ENCODE results near the gene FKBP9. TPM values are rescaled to one million over a fixed set of nuclear protein-coding genes. Genes with fewer than 3 reads are reported as not detected.
"Not testable (repeated sequence)": the region's sequence is repeated elsewhere in the genome, so short reads cannot be mapped to it uniquely, and the experiment has no call there.

FKBP9 gene
- total RNA-seq, 1 donor from 2014 or later = 32.8 TPM

DNA sequence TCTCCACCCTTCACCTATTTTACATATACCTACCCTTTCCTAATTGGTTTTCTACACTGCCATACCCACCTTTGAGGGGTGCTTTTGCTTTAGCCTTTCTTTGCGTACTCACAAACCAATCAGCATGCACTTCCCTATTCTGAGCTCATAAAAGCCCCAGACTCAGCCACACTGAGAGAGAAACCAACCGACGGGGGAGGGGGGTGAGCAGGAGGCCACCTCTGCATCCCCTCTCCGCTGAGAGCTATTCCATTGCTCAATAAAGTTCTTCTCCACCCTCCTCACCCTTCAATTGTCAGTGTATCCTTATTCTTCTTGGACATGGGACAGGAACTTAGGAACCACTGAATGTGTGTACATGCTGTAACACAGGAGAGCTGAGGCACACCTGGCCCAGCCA lies 9.0 kb upstream of the FKBP9 start:
- ATAC-seq (no peak), DNase-seq (ENCODE audit: low spot score) (no peak)

DNA sequence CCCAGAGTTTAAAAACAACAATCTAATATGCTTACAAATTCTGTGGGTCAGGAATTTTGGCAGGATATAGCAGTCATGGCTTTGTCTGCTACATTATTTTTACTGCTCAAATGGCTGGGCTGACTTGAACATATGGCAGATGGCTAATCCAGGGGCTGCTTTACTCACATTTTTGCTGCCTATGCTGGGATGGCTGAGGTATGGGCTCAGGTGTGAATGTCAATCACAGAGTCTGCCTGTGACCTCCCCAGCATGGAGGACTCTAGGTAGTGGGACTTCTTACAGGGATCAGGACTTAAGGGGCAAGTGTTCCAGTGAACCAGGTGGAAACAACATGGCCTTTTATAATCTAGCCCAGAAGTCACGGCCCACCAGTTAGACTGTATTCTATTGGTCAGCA lies 4.4 kb upstream of the FKBP9 start:
- DNase-seq (ENCODE audit: low spot score) (no peak), ATAC-seq (no peak)

DNA sequence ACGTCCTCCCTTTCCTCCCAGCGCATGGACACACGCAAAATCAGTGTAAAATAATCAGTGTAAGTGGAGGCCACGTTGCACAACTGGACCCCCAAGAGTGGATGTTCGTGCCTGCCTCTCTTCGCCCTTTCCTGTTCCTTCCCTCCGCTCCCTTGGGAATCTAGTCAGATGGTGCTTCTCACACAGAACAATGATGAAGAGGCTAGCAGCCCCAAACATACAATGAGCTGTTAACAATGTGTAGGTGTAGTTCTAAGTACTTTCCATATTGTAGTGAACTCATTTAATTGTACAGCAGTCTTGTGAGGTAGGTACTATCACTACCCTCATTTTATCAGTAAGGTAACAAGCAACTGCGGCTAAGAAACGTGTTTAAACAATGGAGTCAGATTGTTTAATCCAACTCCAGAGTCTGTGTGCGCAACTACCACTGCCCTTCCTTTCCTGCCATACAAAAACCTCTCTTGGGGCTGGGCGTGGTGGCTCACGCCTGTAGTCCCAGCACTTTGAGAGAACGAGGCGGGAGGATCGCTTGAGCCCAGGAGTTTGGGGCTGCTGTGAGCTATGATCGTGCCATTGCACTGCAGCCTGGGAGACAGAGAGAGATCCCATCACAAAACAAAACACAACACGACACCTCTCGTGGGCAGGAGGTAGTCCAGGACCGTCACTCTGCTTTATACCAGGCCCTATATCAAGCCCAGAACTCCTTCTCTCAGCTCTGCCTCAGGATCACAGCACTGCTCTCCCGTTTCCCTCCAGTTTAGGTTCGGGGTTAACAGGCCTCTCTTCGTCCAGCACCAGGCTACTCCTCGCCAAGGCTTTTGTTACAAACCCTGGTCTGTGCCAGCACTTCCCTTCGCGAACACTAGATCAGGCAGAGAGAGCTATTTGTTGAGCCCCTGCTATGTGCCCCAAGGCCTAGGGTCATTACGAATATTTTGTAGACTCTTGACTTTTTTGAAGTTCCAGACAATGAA lies 1.1 kb downstream of the FKBP9 start:
- DNase-seq (ENCODE audit: low spot score) (no peak), ATAC-seq (peak; percentile 0)

DNA sequence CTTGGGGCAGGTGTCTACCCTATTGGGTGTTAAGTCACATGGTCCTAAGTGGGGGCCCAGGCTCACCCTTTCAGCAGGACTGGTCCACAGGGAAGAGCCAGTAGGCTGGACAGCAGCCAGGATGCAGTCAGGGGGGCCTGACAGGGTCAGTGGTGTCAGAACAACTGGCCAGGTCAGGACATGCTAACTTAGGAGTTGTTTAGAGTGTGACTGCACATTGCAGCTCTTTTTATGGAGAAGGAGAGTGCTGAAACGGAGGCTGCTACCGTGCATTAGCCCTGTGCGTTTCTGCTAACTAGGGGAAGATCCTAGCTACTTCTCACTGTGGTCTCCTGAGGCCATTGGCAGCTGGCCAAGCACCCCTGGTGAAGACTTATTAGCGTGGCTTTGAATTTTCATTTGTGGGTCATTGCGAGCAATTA lies 6.7 kb downstream of the FKBP9 start:
- ATAC-seq; DNase-seq (ENCODE audit: low spot score): not testable (repeated sequence)

DNA sequence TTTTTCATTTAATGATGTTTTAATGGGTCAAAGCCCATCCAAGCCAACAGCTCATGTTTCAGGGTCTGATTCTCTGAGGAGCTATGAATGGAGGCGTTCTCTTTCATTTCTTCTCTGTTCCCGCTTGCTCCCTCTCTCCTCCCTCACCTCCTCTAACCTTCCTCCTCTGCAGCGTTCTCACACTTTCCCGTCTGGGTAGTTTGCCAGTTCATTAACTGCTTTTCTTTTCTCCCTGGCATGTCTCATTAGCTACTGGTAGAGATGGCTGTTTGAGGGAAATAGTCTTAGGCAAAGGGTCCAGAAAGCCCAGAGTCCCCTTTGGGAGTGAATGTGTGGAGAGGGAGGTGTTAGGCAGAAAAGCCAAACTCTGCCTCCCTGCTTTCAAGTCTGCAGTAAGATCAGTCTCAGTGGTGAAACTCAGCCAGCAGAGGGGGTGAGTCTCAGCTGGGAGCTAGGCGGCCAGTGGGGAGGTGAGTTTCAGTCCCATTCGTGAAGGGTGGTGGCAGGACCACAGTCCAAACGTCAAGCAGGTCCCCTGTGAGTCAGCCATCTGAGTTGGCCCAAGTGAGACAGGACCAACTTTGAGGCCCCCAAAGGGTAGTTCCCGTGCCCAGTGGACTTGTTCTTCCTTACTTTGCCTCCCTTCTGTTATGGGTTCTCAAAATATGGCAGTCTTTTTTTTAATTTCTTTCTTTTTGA lies 7.4 kb downstream of the FKBP9 start:
- ATAC-seq = peak; percentile 98
- DNase-seq (ENCODE audit: low spot score) = not testable (repeated sequence)

DNA sequence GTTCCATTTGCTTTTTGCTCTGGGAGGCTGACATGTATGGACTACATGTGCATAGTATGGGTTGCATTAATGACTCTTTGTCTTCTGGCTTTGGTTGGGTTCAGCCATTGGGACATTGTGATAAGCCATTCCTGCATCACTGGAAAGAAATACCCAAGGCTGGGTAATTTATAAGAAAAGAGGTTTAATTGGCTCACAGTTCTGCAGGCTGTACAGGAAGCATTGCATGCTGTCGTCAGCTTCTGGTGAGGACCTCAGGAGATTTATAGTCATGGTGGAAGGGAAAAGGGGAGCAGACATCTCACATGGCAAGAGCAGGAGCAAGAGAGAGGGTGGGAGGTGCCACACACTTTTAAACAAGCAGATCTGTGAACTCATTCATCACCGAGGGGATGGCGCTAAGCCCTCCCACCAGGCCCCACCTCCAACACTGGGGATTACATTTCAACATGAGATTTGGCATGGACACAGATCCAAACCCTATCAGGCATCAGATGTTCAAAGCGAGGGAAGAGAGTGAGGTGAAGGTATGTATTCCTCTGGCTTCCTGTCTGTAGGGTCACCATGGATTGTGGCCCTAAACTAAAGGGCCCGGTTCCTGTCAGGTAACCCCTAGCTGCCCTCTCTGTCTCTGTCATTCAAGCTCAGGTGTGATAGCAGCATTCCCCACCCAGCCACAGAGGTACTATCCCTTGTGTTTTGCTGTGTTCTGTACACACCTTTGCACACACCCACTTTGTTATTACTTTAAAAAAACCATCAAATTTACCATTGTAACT lies 9.4 kb downstream of the FKBP9 start:
- ATAC-seq; DNase-seq (ENCODE audit: low spot score): not testable (repeated sequence)

DNA sequence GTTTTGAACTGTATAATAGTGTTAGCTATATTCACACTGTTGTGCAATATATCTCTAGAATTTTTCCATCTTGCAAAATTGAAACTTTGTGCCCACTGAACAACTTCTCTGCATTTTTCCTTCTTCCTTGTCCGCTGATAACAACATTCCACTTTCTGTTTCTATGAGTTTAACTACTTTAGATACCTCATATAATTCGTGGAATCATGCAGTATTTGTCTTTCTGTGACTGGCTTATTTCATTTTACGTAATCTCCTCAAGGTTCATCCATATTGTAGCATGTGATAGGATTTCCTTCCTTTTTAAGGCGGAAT lies 10.0 kb downstream of the FKBP9 start:
- ATAC-seq = not testable (repeated sequence)

DNA sequence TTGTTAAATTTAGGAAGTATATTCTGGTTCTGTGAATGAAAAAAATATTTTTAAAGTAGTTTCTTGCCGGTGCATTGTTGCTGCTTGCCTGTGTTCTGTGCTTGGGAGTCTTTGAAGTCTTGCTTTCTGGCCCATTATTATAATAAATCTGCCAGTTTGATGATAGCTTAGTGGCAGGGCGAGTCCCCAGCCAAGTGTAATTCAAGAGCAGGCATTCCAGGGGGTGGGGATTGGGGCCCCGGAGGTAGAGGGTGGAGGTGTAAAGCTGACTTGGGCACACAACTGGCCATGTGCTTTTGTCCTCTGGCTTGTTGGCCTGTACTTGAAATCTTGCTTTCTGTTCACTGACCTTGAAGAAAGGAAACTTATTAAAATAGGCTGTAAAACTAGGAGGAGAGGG lies 14.7 kb downstream of the FKBP9 start:
- DNase-seq (ENCODE audit: low spot score); ATAC-seq: not testable (repeated sequence)

More for the DNA sequence above, 10.0 kb downstream of the FKBP9 start:
- not testable (repeated sequence) for DNase-seq (ENCODE audit: low spot score)

DNA sequence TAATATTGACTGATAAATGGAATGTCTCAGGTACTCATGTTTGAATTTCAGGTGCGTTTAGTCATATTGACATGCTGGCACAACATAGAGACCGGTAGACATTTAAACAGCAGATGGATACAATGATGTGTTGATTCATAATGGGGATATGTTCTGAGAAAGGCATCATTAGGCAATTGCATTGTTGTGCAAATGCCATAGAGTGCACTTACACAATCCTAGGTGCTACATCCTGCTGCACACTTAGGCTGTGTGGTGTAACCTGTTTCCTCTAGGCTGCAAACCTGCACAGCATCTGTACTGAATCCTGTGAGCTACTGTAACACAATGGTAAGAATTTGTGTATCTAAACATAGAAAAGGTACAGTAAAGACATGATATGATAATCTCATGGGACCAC lies 19.9 kb downstream of the FKBP9 start:
- ATAC-seq = not testable (repeated sequence)

DNA sequence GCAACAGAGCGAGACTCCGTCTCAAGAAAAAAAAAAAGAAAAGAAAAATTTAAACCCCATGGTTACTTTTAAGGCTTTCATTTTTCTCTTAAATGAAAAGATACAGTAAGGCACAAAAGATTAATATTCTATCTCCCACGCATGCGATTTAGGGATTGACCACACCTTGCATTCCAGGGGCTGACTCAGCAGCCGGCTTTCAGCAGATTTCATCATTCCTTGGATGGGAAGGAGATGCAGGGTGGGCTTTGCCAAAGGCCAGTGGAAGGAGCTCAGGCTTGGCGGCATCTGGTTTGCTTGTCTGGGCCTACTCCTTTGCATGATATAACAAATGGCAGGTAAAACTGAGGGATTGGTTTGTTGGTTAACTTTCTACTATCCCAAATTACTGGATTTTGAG lies 22.0 kb downstream of the FKBP9 start:
- not testable (repeated sequence) for ATAC-seq; DNase-seq (ENCODE audit: low spot score)

More for the DNA sequence above, 19.9 kb downstream of the FKBP9 start:
- not testable (repeated sequence) for DNase-seq (ENCODE audit: low spot score)

DNA sequence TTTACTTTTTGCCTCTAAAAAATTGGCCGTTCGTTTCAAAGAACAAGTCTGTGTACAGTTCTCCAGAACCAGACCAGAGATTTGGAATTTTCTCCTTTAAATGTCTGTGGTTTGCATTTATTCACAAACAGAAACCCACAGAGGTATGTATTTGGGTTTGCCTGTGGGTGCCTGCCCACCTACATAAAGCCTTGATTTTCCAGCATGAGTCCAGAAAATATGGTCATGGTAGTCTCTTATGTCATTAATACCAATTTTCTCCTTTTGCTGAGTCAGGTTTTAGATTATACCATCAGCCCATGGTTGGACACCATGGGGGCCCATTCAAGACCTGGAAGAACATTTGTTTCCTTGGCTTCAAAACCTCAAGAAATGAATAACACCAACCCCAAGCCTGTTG lies 22.7 kb downstream of the FKBP9 start:
- ATAC-seq; DNase-seq (ENCODE audit: low spot score): not testable (repeated sequence)

DNA sequence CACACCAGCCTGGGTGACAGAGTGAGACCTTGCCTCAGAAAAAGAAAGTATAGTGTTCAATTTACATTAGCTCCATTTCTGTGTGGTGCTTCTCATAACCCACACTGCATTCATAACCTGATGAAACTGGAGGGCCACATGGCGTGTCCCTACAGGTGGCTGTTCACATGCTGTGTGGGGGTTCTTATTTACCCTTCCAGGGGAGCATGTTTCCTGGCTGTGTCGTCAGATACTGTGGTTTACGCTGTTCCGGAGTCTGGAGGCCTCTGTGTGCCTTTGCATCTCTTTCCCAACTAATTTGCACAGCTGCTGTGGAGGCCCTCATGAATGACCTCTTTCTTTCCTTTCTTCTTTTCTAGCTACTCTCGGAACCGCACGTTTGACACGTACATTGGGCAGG lies 30.9 kb downstream of the FKBP9 start:
- DNase-seq (ENCODE audit: low spot score) = not testable (repeated sequence)

DNA sequence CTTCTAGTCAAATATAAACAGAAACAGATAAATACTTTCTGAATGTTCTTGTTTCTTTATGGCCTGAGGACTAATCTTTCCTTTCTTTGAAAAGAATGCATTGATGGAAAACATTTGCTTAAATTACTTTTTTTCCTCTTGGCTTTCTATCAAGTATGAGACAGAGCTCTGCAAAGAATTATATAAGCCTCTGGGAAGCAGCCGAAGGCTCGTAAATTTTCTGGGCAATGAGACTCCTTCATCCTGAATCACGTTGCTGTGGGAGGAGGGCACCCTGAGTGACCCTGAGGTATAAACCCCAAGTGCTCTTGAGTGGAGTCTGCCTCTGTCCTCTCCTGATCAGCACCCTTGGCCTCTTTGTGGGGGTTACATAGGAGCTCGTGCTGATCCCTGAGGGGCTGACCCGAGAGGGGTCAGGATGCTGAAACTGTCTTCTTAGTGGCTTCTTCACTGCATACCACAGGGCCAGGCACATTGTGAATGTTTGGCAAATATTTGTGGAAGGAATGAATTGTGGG lies 33.9 kb downstream of the FKBP9 start:
- ATAC-seq; DNase-seq (ENCODE audit: low spot score): not testable (repeated sequence)

More for the DNA sequence above, 30.9 kb downstream of the FKBP9 start:
- not testable (repeated sequence) for ATAC-seq

DNA sequence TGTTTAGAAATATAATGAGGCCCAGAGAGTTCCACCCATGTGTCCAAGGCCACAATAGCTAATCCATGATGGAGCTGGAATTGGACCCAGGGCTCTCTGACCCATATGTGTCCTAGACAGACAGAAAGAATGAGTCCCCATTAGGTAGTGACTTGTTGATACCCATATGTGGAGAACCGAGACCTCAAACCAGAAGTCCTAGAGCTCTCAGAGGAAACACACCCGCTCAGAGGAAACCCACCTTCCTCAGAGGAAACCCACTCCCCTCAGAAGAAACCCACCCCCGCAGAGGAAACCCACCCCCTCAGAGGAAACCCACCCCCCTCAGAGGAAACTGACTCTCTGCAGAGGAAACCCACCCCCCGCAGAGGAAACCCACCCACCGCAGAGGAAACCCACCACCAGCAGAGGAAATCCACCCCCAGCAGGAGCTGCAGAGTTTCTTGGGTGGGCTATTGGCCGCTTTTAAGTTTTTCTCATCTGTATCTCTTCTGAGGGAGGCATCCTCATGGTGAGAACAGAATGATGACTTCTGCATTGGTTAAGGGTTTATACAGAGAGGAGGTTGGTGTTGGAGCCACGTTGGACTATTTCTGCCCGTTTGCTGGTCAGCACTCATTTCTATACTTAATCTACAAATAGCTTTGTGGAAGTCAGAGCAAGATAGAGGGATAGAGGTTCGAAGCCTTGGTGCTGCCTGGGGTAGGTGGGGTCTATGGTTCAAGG lies 34.9 kb downstream of the FKBP9 start:
- not testable (repeated sequence) for ATAC-seq; DNase-seq (ENCODE audit: low spot score)

DNA sequence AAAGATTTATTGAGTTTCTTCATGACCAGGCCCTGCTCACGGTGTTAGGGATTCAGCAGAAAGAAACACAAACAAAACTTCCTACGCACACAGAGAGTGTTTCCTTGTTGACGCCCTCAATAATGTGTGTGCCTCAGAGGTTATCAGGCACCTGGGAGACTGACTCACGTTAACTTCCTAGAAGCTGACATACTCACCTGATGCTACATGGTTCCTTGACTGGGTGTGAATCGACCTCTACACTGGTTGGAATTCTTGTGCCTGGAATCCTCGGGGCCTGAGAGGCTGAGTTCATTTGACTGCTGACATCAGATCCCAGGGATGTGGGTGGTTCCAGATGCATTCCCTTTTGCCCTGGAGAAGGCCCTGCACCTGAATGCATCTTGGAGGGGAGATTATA lies 35.5 kb downstream of the FKBP9 start:
- DNase-seq (ENCODE audit: low spot score) = not testable (repeated sequence)

DNA sequence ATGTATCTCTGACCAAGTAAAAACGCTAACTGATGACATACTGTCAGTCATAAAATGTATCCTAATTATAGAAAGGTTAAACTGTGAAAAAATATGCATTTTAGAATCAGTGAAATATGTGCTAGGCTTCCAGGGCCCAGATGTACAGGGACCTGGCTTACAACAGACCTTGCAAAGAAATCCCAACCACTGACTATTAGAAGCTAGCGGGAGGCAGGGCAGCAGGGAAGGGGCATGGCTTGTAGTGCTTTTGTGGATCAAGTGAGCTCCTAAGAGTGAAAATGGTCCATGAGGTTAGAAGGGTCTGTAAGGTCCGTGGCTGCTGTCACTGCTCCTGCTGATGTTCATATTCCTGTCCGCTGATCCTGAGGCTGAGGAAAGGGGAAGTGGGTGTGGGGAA lies 40.7 kb downstream of the FKBP9 start:
- not testable (repeated sequence) for ATAC-seq; DNase-seq (ENCODE audit: low spot score)

More for the DNA sequence above, 35.5 kb downstream of the FKBP9 start:
- ATAC-seq = not testable (repeated sequence)

DNA sequence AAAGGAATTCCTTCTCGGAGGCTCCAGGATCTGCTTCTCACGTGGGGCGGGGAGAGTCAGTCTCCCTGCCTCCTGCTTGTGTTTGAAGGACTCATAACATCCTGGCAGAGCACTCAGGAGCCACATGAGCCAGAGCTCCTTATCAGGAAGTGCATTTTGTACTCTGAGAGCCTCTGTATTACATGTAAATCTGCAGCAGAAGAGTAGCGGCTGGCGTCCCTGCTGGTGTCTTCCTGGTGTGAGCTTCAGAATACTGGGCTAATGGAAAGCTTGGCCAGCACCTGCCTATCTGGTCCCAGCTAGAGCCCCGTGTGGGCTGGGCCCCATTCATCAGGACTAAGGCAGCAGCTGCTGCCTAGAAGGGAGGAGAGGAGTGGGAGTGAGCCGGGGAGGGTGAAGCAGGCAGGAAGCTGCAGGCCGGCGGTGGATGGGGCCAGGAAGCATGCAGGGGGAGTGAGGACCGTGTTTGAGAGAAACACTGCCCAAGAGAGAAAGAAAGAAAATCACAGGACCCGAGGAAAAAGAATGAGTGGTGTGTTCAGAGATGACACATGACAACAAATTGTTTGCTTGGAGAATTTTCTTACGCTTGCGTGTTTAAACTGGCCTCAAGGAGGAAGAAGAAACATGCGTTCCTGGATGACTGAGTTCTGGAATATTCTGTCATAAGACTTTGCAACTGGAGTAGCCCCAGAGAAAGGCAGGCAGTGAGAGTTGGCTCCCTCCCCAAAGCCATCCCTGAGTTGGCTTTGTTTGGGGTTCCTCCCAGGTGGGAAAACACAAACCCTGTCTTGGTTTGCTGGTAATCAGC lies 41.3 kb downstream of the FKBP9 start:
- not testable (repeated sequence) for DNase-seq (ENCODE audit: low spot score)
- ATAC-seq = peak; percentile 67

DNA sequence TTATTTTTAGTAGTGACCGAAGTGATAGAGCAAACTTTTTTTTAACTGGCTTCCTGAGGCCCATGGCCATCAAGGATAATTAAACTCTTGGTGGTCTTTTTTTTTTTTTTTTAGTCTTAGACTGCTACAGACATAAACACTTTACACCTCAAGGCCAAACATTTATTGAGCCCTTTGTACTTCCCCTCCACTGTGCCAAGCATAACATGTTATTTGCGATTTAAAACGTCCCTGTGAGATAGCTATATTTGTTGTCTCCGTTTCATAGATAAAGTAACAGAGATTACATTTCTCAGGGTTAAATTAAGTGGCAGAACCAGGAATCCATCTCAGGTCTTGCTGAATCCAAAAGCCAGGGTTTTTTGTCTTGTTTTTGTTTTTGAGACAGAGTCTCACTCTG lies 42.1 kb downstream of the FKBP9 start:
- not testable (repeated sequence) for ATAC-seq; DNase-seq (ENCODE audit: low spot score)

DNA sequence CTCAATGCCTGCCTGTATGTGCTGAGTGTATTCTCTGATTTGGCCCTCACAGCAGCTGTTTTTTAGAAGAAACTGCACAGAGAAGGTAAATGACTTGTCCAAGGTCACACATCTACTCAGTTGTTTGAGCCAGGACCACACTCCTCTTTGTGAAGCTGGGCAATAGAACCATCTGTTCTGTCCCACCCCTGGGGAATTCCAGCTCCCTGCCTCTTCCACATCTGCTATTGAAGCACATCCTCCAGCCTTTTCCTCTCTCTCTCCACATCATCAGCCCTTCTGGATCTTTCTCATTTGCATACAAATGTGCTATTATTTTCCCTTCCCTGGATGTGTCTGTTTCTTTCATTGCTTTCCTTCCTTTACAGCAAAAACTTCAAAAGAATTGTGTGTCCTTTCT lies 45.9 kb downstream of the FKBP9 start:
- ATAC-seq; DNase-seq (ENCODE audit: low spot score): not testable (repeated sequence)
